ENCODE measurements around the gene UBASH3B. TPM values are rescaled to one million over a fixed set of nuclear protein-coding genes. Genes with fewer than 3 reads are reported as not detected.

UBASH3B gene
- total and polyA plus RNA-seq, 8 donors, result 0.58 to 60.5 (median 3.1) TPM

DNA sequence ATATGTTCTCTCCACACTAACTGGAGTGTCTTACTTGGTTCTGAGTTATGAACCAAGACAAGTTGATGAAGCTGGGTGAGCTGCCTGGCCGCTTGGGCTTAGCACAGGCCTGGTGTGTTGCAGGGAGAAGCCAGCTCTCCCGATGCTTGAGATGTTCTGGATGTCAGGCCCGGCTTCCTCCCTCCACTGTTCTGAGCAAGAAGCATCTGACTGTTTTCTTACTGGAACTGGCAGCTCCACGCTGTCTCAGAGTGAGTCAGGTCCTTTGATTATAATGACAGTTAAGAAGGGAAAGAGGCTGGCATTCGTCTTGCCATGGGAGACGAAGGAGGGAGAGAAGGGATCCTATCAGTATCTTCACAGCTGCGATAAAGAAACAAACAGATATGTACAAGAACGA, 136.3 kb downstream of the UBASH3B start:
- H3K4me1 ChIP-seq, result no peaks in the 10 kb centered on the region
- H3K27ac ChIP-seq, result peak overlapping the region in 1 of 5 donors; percentile 20
- DNase-seq, result no peak
- H3K9me3 ChIP-seq, result no peaks in the 10 kb centered on the region
- intact Hi-C loops (cut with DNase I; ENCODE audit: low total_unique reads), result no loop called here
- H3K27me3 ChIP-seq, result no peaks in the 10 kb centered on the region
- TF ChIP-seq POLR2A (IDR thresholded peaks at IDR 0.05) (no peak), POLR2AphosphoS5 (IDR thresholded peaks at IDR 0.05) (no peak), EP300 (IDR thresholded peaks at IDR 0.05) (no peak)
- TF ChIP-seq, protein P1, sequence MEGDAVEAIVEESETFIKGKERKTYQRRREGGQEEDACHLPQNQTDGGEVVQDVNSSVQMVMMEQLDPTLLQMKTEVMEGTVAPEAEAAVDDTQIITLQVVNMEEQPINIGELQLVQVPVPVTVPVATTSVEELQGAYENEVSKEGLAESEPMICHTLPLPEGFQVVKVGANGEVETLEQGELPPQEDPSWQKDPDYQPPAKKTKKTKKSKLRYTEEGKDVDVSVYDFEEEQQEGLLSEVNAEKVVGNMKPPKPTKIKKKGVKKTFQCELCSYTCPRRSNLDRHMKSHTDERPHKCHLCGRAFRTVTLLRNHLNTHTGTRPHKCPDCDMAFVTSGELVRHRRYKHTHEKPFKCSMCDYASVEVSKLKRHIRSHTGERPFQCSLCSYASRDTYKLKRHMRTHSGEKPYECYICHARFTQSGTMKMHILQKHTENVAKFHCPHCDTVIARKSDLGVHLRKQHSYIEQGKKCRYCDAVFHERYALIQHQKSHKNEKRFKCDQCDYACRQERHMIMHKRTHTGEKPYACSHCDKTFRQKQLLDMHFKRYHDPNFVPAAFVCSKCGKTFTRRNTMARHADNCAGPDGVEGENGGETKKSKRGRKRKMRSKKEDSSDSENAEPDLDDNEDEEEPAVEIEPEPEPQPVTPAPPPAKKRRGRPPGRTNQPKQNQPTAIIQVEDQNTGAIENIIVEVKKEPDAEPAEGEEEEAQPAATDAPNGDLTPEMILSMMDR (IDR thresholded peaks at IDR 0.05), result no peak
- H3K4me3 ChIP-seq, result no peak overlapping the region
- 80 to 86% (median 82%) methylated on average over 8 of the region's 8 CpGs for WGBS, 5 donors
- H3K36me3 ChIP-seq, result peaks cover 0 to 48% (median 19%) of the 10 kb centered on the region in 4 donors

DNA sequence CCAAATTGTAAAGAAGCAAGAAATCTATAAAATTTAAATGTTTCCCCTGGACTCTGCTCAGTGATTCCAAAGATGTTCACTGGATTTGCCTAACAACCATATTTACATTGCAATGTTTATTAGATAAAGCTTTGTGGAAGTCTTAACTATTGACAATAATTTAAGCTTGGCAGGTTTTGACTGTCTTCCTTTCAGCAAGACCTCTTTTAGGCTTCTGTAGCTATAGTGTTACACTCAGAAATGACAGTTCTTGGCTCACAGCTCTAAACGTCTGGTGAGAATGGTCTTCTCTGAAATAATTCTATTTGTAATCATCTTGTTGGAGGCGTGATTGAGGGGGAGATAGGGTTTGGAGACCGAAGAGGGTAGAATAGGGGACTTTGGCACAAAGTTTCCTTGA, 138.0 kb downstream of the UBASH3B start:
- intact Hi-C loops (cut with DNase I; ENCODE audit: low total_unique reads), result no loop called here
- TF ChIP-seq, protein P1 (IDR thresholded peaks at IDR 0.05), result no peak
- TF ChIP-seq POLR2AphosphoS5 (IDR thresholded peaks at IDR 0.05) (no peak), POLR2A (IDR thresholded peaks at IDR 0.05) (no peak)
- Histone ChIP-seq H3K36me3 (peaks cover 0 to 64% (median 32%) of the 10 kb centered on the region in 4 donors), H3K27ac (no peak overlapping the region), H3K4me1 (no peaks in the 10 kb centered on the region), H3K9me3 (no peaks in the 10 kb centered on the region), H3K27me3 (no peaks in the 10 kb centered on the region), H3K4me3 (no peak overlapping the region)
- 47 to 68% (median 65%) methylated on average over 3 of the region's 3 CpGs for WGBS, 5 donors
- no peak for DNase-seq

DNA sequence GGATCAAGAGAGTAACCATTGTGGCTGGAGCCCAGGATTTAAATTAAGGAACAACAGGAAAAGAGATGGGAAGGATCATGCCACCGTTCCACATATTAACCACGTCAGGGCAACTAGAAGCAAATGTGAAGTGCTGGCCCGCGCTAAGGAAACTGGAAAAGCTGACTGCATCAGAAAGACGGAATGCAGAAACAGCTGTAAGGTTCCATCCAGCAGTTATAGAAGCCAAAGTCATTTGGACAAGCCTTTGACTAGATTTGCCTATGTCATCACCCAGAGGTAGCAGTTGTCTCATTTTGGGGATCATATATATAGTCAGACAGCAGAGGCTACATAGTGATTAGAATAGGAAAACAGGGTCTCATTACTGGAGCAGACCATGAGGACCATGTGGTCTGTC, 139.8 kb downstream of the UBASH3B start:
- Histone ChIP-seq H3K27ac (no peak overlapping the region), H3K9me3 (no peaks in the 10 kb centered on the region), H3K36me3 (peaks cover 0 to 51% (median 25%) of the 10 kb centered on the region in 4 donors), H3K27me3 (no peaks in the 10 kb centered on the region), H3K4me3 (no peak overlapping the region), H3K4me1 (peaks cover 0 to 6% (median 0%) of the 10 kb centered on the region in 4 donors)
- intact Hi-C loops (cut with DNase I; ENCODE audit: low total_unique reads), result no loop called here
- TF ChIP-seq EP300 (IDR thresholded peaks at IDR 0.05) (no peak), POLR2A (IDR thresholded peaks at IDR 0.05) (no peak), POLR2AphosphoS5 (IDR thresholded peaks at IDR 0.05) (no peak)
- TF ChIP-seq, protein P1 (IDR thresholded peaks at IDR 0.05), result no peak
- no peak for DNase-seq
- 77 to 95% (median 92%) methylated on average over 5 of the region's 5 CpGs for WGBS, 5 donors

DNA sequence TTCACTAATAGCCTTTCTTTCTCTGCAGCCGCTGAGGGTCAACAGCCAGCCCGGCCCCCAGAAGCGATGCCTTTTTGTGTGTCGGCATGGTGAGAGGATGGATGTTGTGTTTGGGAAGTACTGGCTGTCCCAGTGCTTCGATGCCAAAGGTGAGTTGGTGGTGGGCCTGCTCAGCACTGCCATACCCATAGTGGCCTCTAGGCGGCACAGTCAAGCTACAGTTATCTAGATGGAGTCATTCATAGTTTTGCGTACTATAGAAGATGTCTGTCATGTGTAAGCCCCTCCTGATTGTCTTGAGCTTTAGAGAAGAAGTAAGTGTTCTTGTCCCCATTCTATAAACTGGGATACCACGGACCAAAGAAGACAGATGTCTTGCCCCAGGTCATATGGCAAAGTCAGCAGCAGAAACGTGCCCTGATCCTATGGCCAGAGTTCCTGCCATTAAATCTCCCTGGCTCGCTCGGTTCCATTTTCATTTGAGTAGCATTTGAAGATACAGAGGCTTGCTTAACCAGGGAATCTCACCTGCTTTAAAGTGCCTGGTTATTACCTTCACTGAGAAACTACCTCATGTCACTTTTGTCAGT, 140.7 kb downstream of the UBASH3B start:
- Histone ChIP-seq H3K27ac (no peak overlapping the region), H3K9me3 (no peaks in the 10 kb centered on the region), H3K4me1 (peaks cover 0 to 6% (median 0%) of the 10 kb centered on the region in 4 donors), H3K36me3 (peaks cover 0 to 48% (median 25%) of the 10 kb centered on the region in 4 donors), H3K27me3 (no peaks in the 10 kb centered on the region), H3K4me3 (no peak overlapping the region)
- intact Hi-C loops (cut with DNase I; ENCODE audit: low total_unique reads), result no loop called here
- WGBS, 5 donors, result 67 to 72% (median 67%) methylated on average over 11 of the region's 11 CpGs
- TF ChIP-seq POLR2A (IDR thresholded peaks at IDR 0.05), result no peak
- TF ChIP-seq, protein P1 (IDR thresholded peaks at IDR 0.05), result peak in 5 of 7 experiments; percentile 58 to 91 (median 76)
- peak; percentile 60 to 62 for DNase-seq
